DMS153 (cell line): ENCODE data around the gene MCM9.

Source experiments
- DNase-seq: peaks from one replicate; lab custom pipeline; 2025; lab: John Stamatoyannopoulos, UW

Gene MCM9

GRCh38 chr6:118932421-118932820, 2.5 kb downstream of the MCM9 start:
- no peak for DNase-seq

GRCh38 chr6:118931436-118931835, 3.5 kb downstream of the MCM9 start:
- DNase-seq = no peak

- no peak for DNase-seq
Observed at GRCh38 chr6:118930680-118931079, 4.3 kb downstream of the MCM9 start.

DNA sequence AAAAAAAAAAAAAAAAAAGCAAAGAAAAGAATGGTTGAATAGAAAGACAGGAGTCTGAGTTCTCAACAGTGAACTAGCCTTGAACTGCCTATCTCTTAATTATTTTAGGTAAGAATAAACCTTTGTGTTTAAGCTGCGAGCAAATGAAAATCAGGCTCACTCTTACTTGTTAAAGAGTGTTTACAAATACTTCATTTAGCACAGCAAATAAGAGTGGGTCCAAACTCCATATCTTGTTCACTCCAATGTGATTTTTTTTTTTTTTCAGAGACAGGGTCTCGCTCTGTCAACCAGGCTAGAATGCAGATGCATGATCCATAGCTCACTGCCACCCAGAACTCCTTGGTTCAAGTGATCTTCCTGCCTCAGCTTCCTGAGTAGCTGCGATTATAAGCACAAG, 11.9 kb downstream of the MCM9 start:
- DNase-seq = no peak

DNA sequence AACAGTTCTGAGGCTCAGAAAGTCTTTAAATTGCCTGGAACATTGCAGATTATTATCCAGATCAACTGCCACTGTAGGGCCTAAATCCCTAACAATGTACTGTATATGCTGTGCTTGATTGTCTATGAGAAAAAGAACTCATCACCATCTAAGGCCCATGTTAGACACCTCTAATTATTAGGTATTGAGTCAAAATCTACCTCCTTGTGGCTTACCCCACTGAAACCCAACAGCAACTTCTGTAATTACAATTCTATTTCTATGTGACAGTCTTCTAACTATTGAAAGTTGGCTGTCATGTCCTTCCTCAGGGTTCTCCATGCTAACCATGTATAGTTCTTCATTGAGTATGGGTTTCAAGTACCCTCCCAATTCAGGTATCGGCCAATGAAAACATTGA, 13.9 kb downstream of the MCM9 start:
- DNase-seq = no peak

GRCh38 chr6:118918329-118918725, 16.6 kb downstream of the MCM9 start:
- no peak for DNase-seq

- no peak for DNase-seq
Observed at GRCh38 chr6:118917546-118918328, 17.2 kb downstream of the MCM9 start.

GRCh38 chr6:118914598-118914997, 20.4 kb downstream of the MCM9 start:
- no peak for DNase-seq

DNA sequence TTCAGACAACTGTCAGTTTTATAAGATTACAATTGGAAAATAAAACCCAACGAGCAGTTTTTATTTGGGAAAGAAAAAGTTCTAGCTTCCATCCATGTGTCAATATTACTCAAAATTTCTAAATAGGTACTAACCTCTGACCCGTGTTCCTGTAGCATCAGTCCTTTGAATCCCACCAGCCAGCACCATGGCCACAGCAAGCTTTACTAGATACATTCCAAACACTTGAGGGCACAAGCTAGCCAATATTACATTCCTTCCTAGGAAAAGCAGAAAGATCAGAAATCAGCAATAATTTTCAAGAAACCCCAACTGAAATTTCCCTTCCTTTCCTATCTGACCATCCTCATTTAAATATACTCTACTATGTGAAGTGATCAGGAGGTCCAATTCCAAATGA, 21.8 kb downstream of the MCM9 start:
- DNase-seq = no peak

- no peak for DNase-seq
Observed at GRCh38 chr6:118912646-118913045, 22.3 kb downstream of the MCM9 start.

DNA sequence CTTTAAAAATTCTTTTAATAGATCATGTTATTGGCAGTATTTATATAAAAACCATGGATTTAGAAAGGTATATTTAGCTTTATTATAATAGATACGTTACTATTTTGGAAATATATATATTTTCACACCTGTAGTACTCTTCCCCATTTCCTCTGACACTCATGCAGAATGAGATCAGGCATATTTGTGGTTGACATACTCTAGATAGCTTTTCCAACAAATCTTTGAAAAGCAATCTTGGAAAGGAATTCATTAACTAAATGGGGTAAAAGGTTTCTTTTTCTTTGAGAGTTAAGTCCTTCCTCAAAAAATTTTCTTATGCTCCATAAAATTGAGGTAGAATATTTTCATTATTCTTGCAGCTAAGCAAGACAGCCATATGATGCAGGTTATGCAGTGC, 26.5 kb downstream of the MCM9 start:
- DNase-seq = no peak

DNA sequence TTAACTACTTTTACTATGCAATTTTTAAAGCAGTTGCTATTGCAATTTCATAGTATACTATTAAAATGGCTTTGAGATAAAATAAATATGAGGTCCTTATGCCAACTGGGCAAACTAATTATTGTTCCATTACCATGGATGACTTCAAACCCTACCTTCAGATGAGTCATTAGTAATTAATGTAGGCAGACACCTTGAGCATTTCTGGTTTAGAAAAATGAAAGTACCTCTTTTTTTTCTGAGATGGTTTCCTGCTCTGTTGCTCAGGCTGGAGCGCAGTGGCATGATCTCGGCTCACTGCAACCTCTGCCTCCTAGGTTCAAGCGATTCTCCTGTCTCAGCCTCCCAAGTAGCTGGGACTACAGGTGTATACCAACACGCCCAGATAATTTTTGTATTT, 29.1 kb downstream of the MCM9 start:
- no peak for DNase-seq

DNA sequence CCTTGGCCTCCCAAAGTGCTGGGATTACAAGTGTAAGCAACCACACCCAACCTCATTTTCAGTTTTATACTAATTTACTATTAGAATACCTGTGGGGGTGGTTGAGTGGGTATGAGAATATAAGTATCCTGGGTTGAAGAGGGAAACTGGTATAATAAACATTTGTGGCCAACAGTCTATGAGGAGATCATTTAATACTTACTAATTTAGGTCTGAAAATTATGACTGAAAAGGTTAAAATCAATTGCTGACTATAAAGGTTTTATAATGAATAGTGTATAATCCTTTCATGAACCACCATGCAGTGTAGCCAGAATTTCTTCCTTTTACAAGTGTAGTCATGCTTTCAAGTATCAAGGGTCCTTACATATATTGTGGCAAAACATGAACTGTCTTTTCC, 29.9 kb downstream of the MCM9 start:
- DNase-seq = no peak

- no peak for DNase-seq
Observed at GRCh38 chr6:118903691-118904090, 31.3 kb downstream of the MCM9 start.

DNA sequence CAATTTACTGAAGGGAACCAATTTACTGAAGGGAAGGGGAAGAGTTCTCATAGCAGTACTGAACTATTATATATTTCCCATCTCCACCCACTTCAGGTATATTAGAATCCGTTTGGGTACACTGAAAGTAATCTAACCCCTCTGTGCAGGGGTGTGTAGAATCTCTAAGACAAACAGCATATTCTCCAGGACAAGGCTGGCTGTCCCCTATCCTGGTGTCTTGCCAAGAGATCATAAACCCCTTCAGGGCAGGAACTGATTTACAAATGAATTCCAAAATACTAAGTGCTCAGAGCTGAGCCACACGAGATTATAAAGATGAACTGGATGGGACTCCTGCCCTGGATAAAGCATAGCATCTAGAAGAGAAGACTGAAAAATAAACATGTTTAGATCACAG, 31.8 kb downstream of the MCM9 start:
- DNase-seq = no peak

DNA sequence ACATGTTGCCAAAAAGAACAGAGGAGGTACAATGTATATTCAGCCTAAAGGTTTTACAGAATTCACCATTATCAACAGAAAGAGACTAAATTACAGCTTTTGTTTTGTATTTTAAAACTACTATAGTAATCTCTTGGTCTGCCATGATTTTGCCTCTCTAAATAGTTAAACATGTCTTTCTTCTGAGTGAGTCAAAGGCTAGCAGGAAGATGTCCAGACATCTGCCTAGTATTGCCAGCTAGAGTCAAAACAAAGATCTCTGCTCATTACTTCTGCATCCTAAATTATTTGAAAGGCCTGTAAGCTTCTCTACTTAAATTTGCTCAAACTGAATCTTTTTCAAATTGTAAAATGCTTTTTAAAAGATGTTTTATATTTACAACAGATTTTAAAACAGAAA, 32.2 kb downstream of the MCM9 start:
- DNase-seq = no peak

DNA sequence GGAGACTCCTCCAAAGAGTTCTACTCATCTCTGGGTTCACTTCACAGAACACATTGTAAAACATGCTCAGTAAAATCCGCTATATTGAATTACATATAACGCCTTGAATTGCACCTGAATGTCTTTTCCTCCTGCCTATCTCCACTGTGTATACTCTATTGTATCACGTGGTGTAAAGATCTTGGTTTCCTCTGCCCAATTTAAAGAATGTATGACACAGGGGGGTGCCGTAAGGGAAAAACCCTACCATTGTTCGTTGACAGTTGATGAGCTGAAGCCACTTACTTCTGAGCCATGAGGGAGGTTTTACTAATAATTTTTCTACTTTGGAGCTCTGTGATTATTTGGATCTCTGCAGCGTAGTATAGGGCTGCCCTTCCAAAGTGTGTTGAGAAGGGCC, 35.0 kb downstream of the MCM9 start:
- DNase-seq = no peak

- no peak for DNase-seq
Observed at GRCh38 chr6:118897386-118897785, 37.6 kb downstream of the MCM9 start.

GRCh38 chr6:118896339-118897136, 38.4 kb downstream of the MCM9 start:
- peak; percentile 15 for DNase-seq

DNA sequence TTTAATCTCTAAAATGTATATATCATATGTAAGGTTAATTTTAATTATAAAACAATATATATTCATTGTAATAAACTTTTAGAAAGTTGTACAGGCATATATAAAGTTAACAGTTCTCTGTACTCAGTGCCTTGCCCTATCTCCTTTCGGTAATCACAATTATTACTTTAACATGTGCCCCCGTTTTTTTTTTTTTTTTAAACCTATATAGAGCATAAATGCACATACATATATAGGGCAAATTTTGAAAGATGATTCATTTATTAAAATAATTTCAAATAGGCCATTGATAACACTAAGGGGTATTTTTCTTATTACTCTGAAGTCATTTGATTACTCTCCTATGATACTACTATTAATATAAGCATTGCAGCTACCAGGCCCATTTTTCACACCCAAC, 39.1 kb downstream of the MCM9 start:
- no peak for DNase-seq

GRCh38 chr6:118895261-118895560, 39.7 kb downstream of the MCM9 start:
- DNase-seq = no peak

DNA sequence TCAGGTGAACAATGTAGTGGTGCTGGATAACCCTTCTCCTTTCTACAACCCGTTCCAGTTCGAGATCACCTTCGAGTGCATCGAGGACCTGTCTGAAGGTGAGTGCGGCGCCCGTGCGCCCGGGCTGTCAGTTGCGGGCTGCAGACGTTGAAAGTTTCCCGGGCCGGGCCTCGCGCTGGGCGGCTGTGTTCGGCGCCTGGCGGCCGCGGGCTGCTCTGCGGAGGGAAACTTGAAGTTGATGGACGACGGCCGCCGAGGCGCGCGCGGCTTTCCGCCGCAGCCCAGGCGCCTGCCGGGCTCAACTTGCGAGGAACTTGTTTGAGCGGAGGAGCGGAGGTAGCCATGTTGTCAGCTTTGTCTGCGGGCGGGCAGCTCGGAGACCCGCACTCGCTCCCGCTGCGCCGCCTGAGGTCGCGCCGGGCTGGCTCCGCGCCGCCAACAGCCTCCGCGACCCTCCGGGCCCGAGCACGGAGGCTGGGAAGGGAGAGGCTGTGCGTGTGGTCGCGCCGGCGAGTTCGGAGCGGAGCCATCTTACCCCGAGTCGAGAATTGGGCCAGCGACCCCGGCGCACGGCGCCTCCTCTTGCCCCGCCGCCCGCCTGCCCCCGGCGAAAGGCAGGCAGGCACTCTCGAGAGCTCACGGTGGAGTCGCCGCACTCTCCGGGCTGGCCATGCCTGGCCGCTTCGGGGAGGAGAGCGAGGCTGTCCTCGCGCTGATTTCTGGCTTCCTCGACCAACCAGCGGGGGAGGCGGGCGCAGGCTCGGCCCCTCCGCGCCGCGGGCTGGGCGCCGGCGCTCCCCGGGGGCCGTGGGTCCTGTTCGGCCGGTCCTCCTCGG, 40.3 kb downstream of the MCM9 start:
- peak; percentile 27 for DNase-seq
